K562 (cell line): ENCODE measurements around the gene ZBTB9. TPM values are rescaled to one million over a fixed set of nuclear protein-coding genes. Genes with fewer than 3 reads are reported as not detected.

Experiments used
- CBX3 ChIP-seq, 2 experiments: IDR thresholded peaks; 1 replicate in 1 of 2; 2 replicates in 1 of 2; pipeline ENCODE4 v1.6.1; 2012; ENCODE audit warnings: inconsistent platforms in 2 of 2, low read length in 2 of 2, borderline replicate concordance in 1 of 2, control low read depth in 1 of 2
- FOXA3 ChIP-seq, 2 experiments: fragments of 450-650 bp in 1 of 2; sonication (generic) in 1 of 2; formaldehyde crosslinking; IDR thresholded peaks in 1 of 2; conservative IDR thresholded peaks in 1 of 2; 2 replicates each; pipeline versions ENCODE4 v1.4.0 to v1.8.0; 2020 to 2022; ENCODE audit warnings: mild to moderate bottlenecking in 2 of 2, missing genetic modification reagents in 1 of 2
- HDGF ChIP-seq: fragments of 450-650 bp; IDR thresholded peaks from 2 replicates; pipeline ENCODE4 v1.6.1; 2016
- JUND ChIP-seq, 2 experiments: IDR thresholded peaks; 2 replicates in 1 of 2; 3 replicates in 1 of 2; pipeline ENCODE4 v1.6.1; 2011; ENCODE audit warnings: borderline replicate concordance in 2 of 2, low read depth in 2 of 2, low read length in 2 of 2, improper control_type of control experiment in 1 of 2, missing biosample characterization in 1 of 2, missing genetic modification characterization in 1 of 2, missing genetic modification reagents in 1 of 2
- KLF13 ChIP-seq: fragments of 450-650 bp; IDR thresholded peaks from 2 replicates; pipeline ENCODE4 v1.6.1; 2016; ENCODE audit warnings: missing genetic modification characterization, low read depth, mild to moderate bottlenecking, missing compliant biosample characterization, moderate library complexity, borderline replicate concordance
- MAZ ChIP-seq, 2 experiments: fragments of 450-650 bp in 1 of 2; sonication (generic) in 1 of 2; formaldehyde crosslinking; IDR thresholded peaks in 1 of 2; conservative IDR thresholded peaks in 1 of 2; 2 replicates each; pipeline versions ENCODE4 v1.4.0 to v1.5.0; 2020; ENCODE audit warnings: mild to moderate bottlenecking in 1 of 2, missing genetic modification reagents in 1 of 2
- MBD2 ChIP-seq: sonication (generic); IDR thresholded peaks from 2 replicates; pipeline ENCODE4 v1.6.1; 2016; ENCODE audit warnings: low read depth, borderline replicate concordance
- TGIF2 ChIP-seq: sonication (generic); formaldehyde crosslinking; IDR thresholded peaks from 2 replicates; pipeline ENCODE4 v1.8.1; 2022; ENCODE audit warnings: mild to moderate bottlenecking, missing genetic modification reagents, moderate library complexity
- ZBTB7A ChIP-seq: IDR thresholded peaks from 2 replicates; pipeline ENCODE4 v1.6.1; 2011; ENCODE audit warnings: low read depth, mild to moderate bottlenecking, low read length, moderate library complexity, borderline replicate concordance; ENCODE audit not compliant: control insufficient read depth
- ZFX ChIP-seq: sonication (generic); formaldehyde crosslinking; IDR thresholded peaks from 2 replicates; pipeline ENCODE4 v1.8.0; 2022; ENCODE audit warnings: mild to moderate bottlenecking, missing genetic modification reagents, moderate library complexity
- ZNF263 ChIP-seq: sonication (generic); formaldehyde crosslinking; IDR thresholded peaks from 2 replicates; pipeline ENCODE4 v1.8.0; 2022; ENCODE audit warnings: mild to moderate bottlenecking, missing genetic modification reagents, borderline replicate concordance
- ZNF584 ChIP-seq: fragments of 200-800 bp; sonication (Bioruptor generic); IDR thresholded peaks from 2 replicates; pipeline ENCODE4 v1.6.1; 2016; ENCODE audit warnings: low read depth, mild to moderate bottlenecking, missing genetic modification characterization, missing compliant biosample characterization
- ZNF644 ChIP-seq: fragments of 200-800 bp; sonication (Bioruptor generic); IDR thresholded peaks from 2 replicates; pipeline ENCODE4 v1.6.1; 2016; ENCODE audit warnings: low read depth, missing genetic modification characterization, missing compliant biosample characterization
- polyA plus RNA-seq, 8 experiments: library from polyadenylated mRNA; depleted of rRNA in 4 of 8; stranded (reverse) in 5 of 8; unstranded in 3 of 8; fragments of >200 nt; fragmentation: Nextera tagmentation in 2 of 8; fragmentation: Illumina TruSeq in 1 of 8; extraction: Ambion mirVana in 2 of 8; extraction: Trizol in 1 of 8; gene quantifications; 2 replicates each; pipeline versions ENCODE4 v1.2.1 to v1.2.3, GENCODE V29; 2011 to 2014; ENCODE audit warnings: inconsistent platforms in 1 of 8, missing spikeins in 1 of 8
- total RNA-seq, 7 experiments: library from RNA; depleted of rRNA in 6 of 7; stranded (reverse); fragments of >200 nt in 6 of 7; fragmentation: Illumina TruSeq in 2 of 7; extraction: Trizol in 2 of 7; gene quantifications; 2 replicates each; pipeline versions ENCODE4 v1.2.1 to v1.2.3, GENCODE V29; 2011 to 2021; ENCODE audit warnings: low replicate concordance in 1 of 7
- TF ChIP-seq, protein P1 (sequence below): fragments of 450-650 bp; IDR thresholded peaks from 2 replicates; pipeline ENCODE4 v1.6.1; 2016; ENCODE audit warnings: mild to moderate bottlenecking, moderate library complexity

The ZBTB9 gene
- total and polyA plus RNA-seq, 9 of the 15 experiments (the other 6 are each of a cell fraction or from before 2014, with no cell fraction given) = 1.9 to 19.5 (median 10.4) TPM

DNA sequence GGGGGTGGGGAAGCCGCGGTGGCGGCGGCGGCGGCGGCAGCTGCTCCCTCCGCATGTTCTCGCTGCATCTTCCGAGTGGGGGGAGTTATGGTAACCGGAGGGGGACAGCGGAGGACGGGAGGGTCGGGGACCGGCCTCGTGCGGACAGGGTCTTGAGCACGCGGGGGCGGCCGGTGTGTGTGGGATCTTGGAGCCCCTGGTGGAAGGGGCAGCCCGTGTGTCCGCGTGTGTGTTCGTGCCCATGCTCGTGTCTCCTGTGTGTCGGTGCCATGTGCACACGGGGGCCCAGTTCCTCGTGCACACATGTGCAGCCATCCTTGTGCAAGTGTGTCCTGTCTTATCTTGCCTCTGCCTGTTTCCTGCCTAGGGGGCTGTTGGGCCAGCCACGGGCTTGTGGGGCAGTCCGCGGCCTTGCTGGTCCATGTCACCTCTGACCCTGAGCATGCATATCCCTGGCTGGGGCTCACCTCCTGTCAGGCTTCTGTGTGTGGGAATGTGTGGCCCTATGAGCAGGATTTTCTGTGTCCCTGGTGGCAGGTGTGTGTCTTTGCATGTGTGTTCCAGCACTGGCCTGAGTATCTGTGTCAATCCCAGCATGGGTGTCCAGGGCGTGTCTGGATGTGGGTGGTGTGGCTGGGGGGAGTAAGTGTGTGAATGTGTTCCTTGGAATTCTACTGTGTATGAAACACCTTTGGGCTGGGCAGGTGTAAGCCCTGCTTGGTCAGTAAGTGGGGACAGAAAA, 26.0 kb upstream of the ZBTB9 start (continued):
- TF ChIP-seq, protein P1, sequence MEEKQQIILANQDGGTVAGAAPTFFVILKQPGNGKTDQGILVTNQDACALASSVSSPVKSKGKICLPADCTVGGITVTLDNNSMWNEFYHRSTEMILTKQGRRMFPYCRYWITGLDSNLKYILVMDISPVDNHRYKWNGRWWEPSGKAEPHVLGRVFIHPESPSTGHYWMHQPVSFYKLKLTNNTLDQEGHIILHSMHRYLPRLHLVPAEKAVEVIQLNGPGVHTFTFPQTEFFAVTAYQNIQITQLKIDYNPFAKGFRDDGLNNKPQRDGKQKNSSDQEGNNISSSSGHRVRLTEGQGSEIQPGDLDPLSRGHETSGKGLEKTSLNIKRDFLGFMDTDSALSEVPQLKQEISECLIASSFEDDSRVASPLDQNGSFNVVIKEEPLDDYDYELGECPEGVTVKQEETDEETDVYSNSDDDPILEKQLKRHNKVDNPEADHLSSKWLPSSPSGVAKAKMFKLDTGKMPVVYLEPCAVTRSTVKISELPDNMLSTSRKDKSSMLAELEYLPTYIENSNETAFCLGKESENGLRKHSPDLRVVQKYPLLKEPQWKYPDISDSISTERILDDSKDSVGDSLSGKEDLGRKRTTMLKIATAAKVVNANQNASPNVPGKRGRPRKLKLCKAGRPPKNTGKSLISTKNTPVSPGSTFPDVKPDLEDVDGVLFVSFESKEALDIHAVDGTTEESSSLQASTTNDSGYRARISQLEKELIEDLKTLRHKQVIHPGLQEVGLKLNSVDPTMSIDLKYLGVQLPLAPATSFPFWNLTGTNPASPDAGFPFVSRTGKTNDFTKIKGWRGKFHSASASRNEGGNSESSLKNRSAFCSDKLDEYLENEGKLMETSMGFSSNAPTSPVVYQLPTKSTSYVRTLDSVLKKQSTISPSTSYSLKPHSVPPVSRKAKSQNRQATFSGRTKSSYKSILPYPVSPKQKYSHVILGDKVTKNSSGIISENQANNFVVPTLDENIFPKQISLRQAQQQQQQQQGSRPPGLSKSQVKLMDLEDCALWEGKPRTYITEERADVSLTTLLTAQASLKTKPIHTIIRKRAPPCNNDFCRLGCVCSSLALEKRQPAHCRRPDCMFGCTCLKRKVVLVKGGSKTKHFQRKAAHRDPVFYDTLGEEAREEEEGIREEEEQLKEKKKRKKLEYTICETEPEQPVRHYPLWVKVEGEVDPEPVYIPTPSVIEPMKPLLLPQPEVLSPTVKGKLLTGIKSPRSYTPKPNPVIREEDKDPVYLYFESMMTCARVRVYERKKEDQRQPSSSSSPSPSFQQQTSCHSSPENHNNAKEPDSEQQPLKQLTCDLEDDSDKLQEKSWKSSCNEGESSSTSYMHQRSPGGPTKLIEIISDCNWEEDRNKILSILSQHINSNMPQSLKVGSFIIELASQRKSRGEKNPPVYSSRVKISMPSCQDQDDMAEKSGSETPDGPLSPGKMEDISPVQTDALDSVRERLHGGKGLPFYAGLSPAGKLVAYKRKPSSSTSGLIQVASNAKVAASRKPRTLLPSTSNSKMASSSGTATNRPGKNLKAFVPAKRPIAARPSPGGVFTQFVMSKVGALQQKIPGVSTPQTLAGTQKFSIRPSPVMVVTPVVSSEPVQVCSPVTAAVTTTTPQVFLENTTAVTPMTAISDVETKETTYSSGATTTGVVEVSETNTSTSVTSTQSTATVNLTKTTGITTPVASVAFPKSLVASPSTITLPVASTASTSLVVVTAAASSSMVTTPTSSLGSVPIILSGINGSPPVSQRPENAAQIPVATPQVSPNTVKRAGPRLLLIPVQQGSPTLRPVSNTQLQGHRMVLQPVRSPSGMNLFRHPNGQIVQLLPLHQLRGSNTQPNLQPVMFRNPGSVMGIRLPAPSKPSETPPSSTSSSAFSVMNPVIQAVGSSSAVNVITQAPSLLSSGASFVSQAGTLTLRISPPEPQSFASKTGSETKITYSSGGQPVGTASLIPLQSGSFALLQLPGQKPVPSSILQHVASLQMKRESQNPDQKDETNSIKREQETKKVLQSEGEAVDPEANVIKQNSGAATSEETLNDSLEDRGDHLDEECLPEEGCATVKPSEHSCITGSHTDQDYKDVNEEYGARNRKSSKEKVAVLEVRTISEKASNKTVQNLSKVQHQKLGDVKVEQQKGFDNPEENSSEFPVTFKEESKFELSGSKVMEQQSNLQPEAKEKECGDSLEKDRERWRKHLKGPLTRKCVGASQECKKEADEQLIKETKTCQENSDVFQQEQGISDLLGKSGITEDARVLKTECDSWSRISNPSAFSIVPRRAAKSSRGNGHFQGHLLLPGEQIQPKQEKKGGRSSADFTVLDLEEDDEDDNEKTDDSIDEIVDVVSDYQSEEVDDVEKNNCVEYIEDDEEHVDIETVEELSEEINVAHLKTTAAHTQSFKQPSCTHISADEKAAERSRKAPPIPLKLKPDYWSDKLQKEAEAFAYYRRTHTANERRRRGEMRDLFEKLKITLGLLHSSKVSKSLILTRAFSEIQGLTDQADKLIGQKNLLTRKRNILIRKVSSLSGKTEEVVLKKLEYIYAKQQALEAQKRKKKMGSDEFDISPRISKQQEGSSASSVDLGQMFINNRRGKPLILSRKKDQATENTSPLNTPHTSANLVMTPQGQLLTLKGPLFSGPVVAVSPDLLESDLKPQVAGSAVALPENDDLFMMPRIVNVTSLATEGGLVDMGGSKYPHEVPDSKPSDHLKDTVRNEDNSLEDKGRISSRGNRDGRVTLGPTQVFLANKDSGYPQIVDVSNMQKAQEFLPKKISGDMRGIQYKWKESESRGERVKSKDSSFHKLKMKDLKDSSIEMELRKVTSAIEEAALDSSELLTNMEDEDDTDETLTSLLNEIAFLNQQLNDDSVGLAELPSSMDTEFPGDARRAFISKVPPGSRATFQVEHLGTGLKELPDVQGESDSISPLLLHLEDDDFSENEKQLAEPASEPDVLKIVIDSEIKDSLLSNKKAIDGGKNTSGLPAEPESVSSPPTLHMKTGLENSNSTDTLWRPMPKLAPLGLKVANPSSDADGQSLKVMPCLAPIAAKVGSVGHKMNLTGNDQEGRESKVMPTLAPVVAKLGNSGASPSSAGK = peak; percentile 99
- TF ChIP-seq ZNF263 (CRISPR knock-in tag) (peak; percentile 75), CBX3 (IDR thresholded peaks at IDR 0.05; ENCODE audit: borderline replicate concordance in 1 of 2, low read length in 2 of 2) (peak in 1 of 2 experiments; percentile 88; a peak in 1 of 3 replicates), ZNF584 (CRISPR knock-in tag) (no peak), HDGF (peak; percentile 97; the same call in 1 of the 2 replicates), FOXA3 (CRISPR knock-in tag; conservative IDR thresholded peaks at IDR 0.05 in 1 of 2, IDR thresholded peaks at IDR 0.05 in 1 of 2) (peak in 1 of 2 experiments; percentile 95; a peak in 2 of 4 replicates), JUND (IDR thresholded peaks at IDR 0.05; ENCODE audit: borderline replicate concordance, low read depth, low read length) (no peak; the same call in 1 of the 2 replicates), JUND (tag; IDR thresholded peaks at IDR 0.05; ENCODE audit: borderline replicate concordance, low read depth, low read length) (no peak; the same call in 2 of the 3 replicates), TGIF2 (CRISPR knock-in tag) (no peak; the same call in 1 of the 2 replicates), KLF13 (0 out of 2 replicates have a peak, but pooled peaks have one; percentile 28), MAZ (CRISPR knock-in tag; conservative IDR thresholded peaks at IDR 0.05 in 1 of 2, IDR thresholded peaks at IDR 0.05 in 1 of 2) (peak in 1 of 2 experiments; percentile 88; a peak in 3 of 4 replicates), ZFX (CRISPR knock-in tag) (peak; percentile 59), ZBTB7A (peak; percentile 39; the same call in 1 of the 2 replicates), MBD2 (no peak), ZNF644 (tag) (no peak)
